ENCODE measurements around the gene TRPV4. TPM values are rescaled to one million over a fixed set of nuclear protein-coding genes. Genes with fewer than 3 reads are reported as not detected.

The TRPV4 gene
- polyA plus RNA-seq, 1 of the 3 experiments (the other 2 are of a cell fraction) = 5.2 TPM

GRCh38 chr12:109744026-109744425 lies 89.2 kb downstream of the TRPV4 start:
- no peak overlapping the region for H2AFZ ChIP-seq (ENCODE audit: low read depth)
- H4K20me1 ChIP-seq (ENCODE audit: insufficient read depth) = no peaks in the 10 kb centered on the region
- H3K79me2 ChIP-seq (ENCODE audit: insufficient read depth) = no peaks in the 10 kb centered on the region
- no peaks in the 10 kb centered on the region for H3K9me2 ChIP-seq
- no peaks in the 10 kb centered on the region for H3K27me3 ChIP-seq (ENCODE audit: insufficient read depth)
- peak; percentile 19 for DNase-seq
- no peak overlapping the region for H3K4me2 ChIP-seq
- 89% methylated on average over 13 of the region's 14 CpGs for WGBS (ENCODE audit: low lambda C conversion rate)
- no peak for TF ChIP-seq USF1 (IDR thresholded peaks at IDR 0.05; ENCODE audit: borderline replicate concordance, low read depth)
- no peak for TF ChIP-seq EP300 (IDR thresholded peaks at IDR 0.05; ENCODE audit: borderline replicate concordance in 1 of 2, low read depth in 1 of 2, low read length in 1 of 2)
- no peak for TF ChIP-seq TEAD4 (IDR thresholded peaks at IDR 0.05; ENCODE audit: borderline replicate concordance, insufficient read depth)
- TF ChIP-seq MXI1 (IDR thresholded peaks at IDR 0.05; ENCODE audit: low read depth, low read length) = no peak
- no peak for TF ChIP-seq FOSL2 (IDR thresholded peaks at IDR 0.05; ENCODE audit: borderline replicate concordance, low read depth)
- TF ChIP-seq ZBTB33 (IDR thresholded peaks at IDR 0.05; ENCODE audit: borderline replicate concordance, low read depth) = no peak
- no peak for TF ChIP-seq USF2 (IDR thresholded peaks at IDR 0.05; ENCODE audit: borderline replicate concordance, low read depth, low read length)
- no peak for TF ChIP-seq CHD2 (IDR thresholded peaks at IDR 0.05; ENCODE audit: low read length, partially characterized antibody)
- TF ChIP-seq REST (IDR thresholded peaks at IDR 0.05; ENCODE audit: low read depth, low read length) = no peak
- TF ChIP-seq GABPA (IDR thresholded peaks at IDR 0.05; ENCODE audit: low read depth) = no peak
- H3K9ac ChIP-seq = no peak overlapping the region
- H3K9me3 ChIP-seq = no peaks in the 10 kb centered on the region
- no peak overlapping the region for H3K4me3 ChIP-seq (ENCODE audit: low read depth in 2 of 2, low read length in 1 of 2)
- H3K27ac ChIP-seq (ENCODE audit: low read depth in 2 of 2, low read length in 1 of 2) = peak overlapping the region in 1 of 2 experiments; percentile 74; a peak in 2 of 4 replicates
- H3K4me1 ChIP-seq (ENCODE audit: control insufficient read depth in 1 of 2, insufficient read depth in 2 of 2, low read depth in 1 of 2, low read length in 1 of 2) = peaks cover 0 to 73% of the 10 kb centered on the region in 2 experiments; a peak in 2 of 4 replicates
- CTCF ChIA-PET = interaction anchor here (0.7 to 2.2 kb wide), 4 partner anchors 16 to 133 kb away, joined by 3 to 6 read pairs (median 4); no protein-coding TSS in a partner anchor
- no peaks in the 10 kb centered on the region for H3K36me3 ChIP-seq (replicated peaks in 1 of 2; ENCODE audit: control insufficient read depth in 1 of 2, insufficient read depth in 2 of 2, low read length in 1 of 2)
- POLR2A ChIA-PET = interaction anchor here (0.9 to 1.2 kb wide), 2 partner anchors 10 to 139 kb away, joined by 3 read pairs; no protein-coding TSS in a partner anchor
- H3F3A ChIP-seq (replicated peaks; ENCODE audit: insufficient read depth) = peaks cover 3% of the 10 kb centered on the region
